K562 (cell line): ENCODE data around the gene GAK. TPM values are rescaled to one million over a fixed set of nuclear protein-coding genes. Genes with fewer than 3 reads are reported as not detected.

Source experiments
- ATAC-seq: fragments of 200-7000 bp; cut with Tn5 transposase; 3 replicates; pipeline ENCODE4 v1.9.1; 2020; ENCODE audit warnings: moderate library complexity
- BruUV-seq: library from RNA; stranded (reverse); fragments of 400-500 nt; replicated peaks from 2 replicates; lab custom pipeline; 2021; lab: Mats Ljungman, UMichigan
- CTCF ChIA-PET: fragments of 300-600 bp; formaldehyde crosslinking; extraction: SDS; loops from one replicate; lab custom pipeline; 2021; ENCODE audit warnings: low intra/inter-chr PET ratio; lab: Yijun Ruan, JAX
- POLR2A ChIA-PET: fragments of 300-600, 350-650 bp; sonication (Branson Sonifier 250); formaldehyde crosslinking; extraction: SDS; loops from one replicate; lab custom pipeline; 2021; ENCODE audit warnings: antibody characterized with exemption, inconsistent platforms; lab: Yijun Ruan, JAX
- DNase-seq, 4 experiments: peaks; one replicate each; pipeline versions ENCODE4 v3.0.0 to v3.0.0-alpha.2; 2011 to 2018; ENCODE audit warnings: low spot score in 3 of 4, mixed read lengths in 3 of 4; ENCODE audit errors: extremely low read depth in 1 of 4
- FAIRE-seq: peaks from 2 replicates; lab custom pipeline; 2011; peaks lifted over from hg19 to GRCh38; lab: Jason Lieb, UNC
- H2AFZ ChIP-seq: 2 replicates; pipeline ENCODE4 v1.6.0; 2011; ENCODE audit warnings: low read depth, low read length, control low read depth, inconsistent platforms
- H3K27ac ChIP-seq: fragments of 200-600 bp; 3 replicates; pipeline ENCODE4 v1.8.0; 2011; ENCODE audit warnings: low read depth, mild to moderate bottlenecking, control low read depth, inconsistent platforms, low read length, moderate library complexity, mixed read lengths; ENCODE audit errors: extremely low read depth
- H3K27me3 ChIP-seq, 2 experiments: fragments of 300-600 bp in 1 of 2; 2 replicates in 1 of 2; 3 replicates in 1 of 2; pipeline versions ENCODE4 v1.6.0 to v1.8.0; 2011; ENCODE audit warnings: inconsistent platforms in 2 of 2, low read length in 2 of 2, mild to moderate bottlenecking in 1 of 2, mixed read lengths in 1 of 2, moderate library complexity in 1 of 2; ENCODE audit not compliant: control insufficient read depth in 2 of 2, insufficient read depth in 2 of 2
- H3K36me3 ChIP-seq: fragments of 300-600 bp; 3 replicates; pipeline ENCODE4 v1.8.0; 2011; ENCODE audit warnings: mild to moderate bottlenecking, low read length, inconsistent platforms; ENCODE audit not compliant: control insufficient read depth, insufficient read depth
- H3K4me1 ChIP-seq, 2 experiments: fragments of 200-600 bp in 1 of 2; replicated peaks in 1 of 2; 2 replicates in 1 of 2; 3 replicates in 1 of 2; pipeline versions ENCODE4 v1.5.1 to v1.8.0; 2011; ENCODE audit warnings: inconsistent platforms in 2 of 2, low read length in 2 of 2, mild to moderate bottlenecking in 1 of 2, mixed read lengths in 1 of 2, moderate library complexity in 1 of 2; ENCODE audit not compliant: control insufficient read depth in 2 of 2, insufficient read depth in 2 of 2
- H3K4me2 ChIP-seq: 2 replicates; pipeline ENCODE4 v1.6.1; 2011; ENCODE audit warnings: low read length, control low read depth, inconsistent platforms, mixed read lengths; ENCODE audit not compliant: insufficient read depth
- H3K4me3 ChIP-seq: fragments of 200-600 bp; sonication (generic), shearing (Covaris generic); 2 replicates; pipeline ENCODE4 v1.5.1; 2016; ENCODE audit warnings: control low read depth, inconsistent platforms
- H3K79me2 ChIP-seq: fragments of 200-600 bp; 3 replicates; pipeline ENCODE4 v1.8.0; 2011; ENCODE audit warnings: low read length, inconsistent platforms; ENCODE audit not compliant: control insufficient read depth, insufficient read depth
- H3K9ac ChIP-seq, 2 experiments: 2 replicates each; pipeline versions ENCODE4 v1.6.0 to v1.6.1; 2011; ENCODE audit warnings: low read depth in 2 of 2, low read length in 2 of 2, control low read depth in 1 of 2, inconsistent platforms in 1 of 2, mild to moderate bottlenecking in 1 of 2, mixed read lengths in 1 of 2; ENCODE audit not compliant: insufficient read depth in 1 of 2
- H3K9me1 ChIP-seq: one replicate; pipeline ENCODE4 v1.6.0; 2011; ENCODE audit warnings: inconsistent platforms, mild to moderate bottlenecking, low read length, moderate library complexity; ENCODE audit not compliant: control insufficient read depth, insufficient read depth
- H3K9me3 ChIP-seq: replicated peaks from 2 replicates; pipeline ENCODE4 v1.5.1; 2011; ENCODE audit warnings: low read depth, low read length, inconsistent platforms; ENCODE audit not compliant: control insufficient read depth, insufficient read depth
- H4K20me1 ChIP-seq: replicated peaks from 2 replicates; pipeline ENCODE4 v1.6.1; 2011; ENCODE audit warnings: low read length, inconsistent platforms, mixed read lengths; ENCODE audit not compliant: control insufficient read depth, insufficient read depth
- KLF1 ChIP-seq: fragments of 450-650 bp; IDR thresholded peaks from 2 replicates; pipeline ENCODE4 v1.6.1; 2016; ENCODE audit warnings: missing genetic modification characterization, missing compliant biosample characterization
- MYNN ChIP-seq, 2 experiments: sonication (generic); formaldehyde crosslinking in 1 of 2; IDR thresholded peaks; 2 replicates each; pipeline versions ENCODE4 v1.5.0 to v1.6.1; 2016 to 2020; ENCODE audit warnings: antibody characterized with exemption in 1 of 2, missing genetic modification reagents in 1 of 2
- TCF7L2 ChIP-seq: fragments of 150-350 bp; IDR thresholded peaks from 2 replicates; pipeline ENCODE4 v1.6.1; 2016; ENCODE audit warnings: low read depth, mild to moderate bottlenecking, low read length, moderate library complexity
- ZBTB5 ChIP-seq: fragments of 450-650 bp; IDR thresholded peaks from 2 replicates; pipeline ENCODE4 v1.6.1; 2017; ENCODE audit warnings: antibody characterized with exemption
- WGBS: fragments of 100-300 bp; shearing (Covaris generic); methylation state at CpG from one replicate; pipeline ENCODE4 v1.1.6; 2016; ENCODE audit warnings: low coverage, mixed read lengths; ENCODE audit not compliant: insufficient coverage; ENCODE audit errors: missing lambda C conversion rate; 5-methylcytosine and 5-hydroxymethylcytosine counted together
- in situ Hi-C: fragments of 300-500 bp; cut with MboI; formaldehyde crosslinking; loops from 4 replicates; pipeline ENCODE4 v1.15.0; 2018; ENCODE audit warnings: inconsistent platforms, mixed read lengths
- intact Hi-C: fragments of 100-400 bp; cut with micrococcal nuclease; formaldehyde crosslinking; loops from 2 replicates; pipeline ENCODE4 v1.14.2; 2022
- polyA plus RNA-seq, 8 experiments: library from polyadenylated mRNA; depleted of rRNA in 4 of 8; stranded (reverse) in 5 of 8; unstranded in 3 of 8; fragments of >200 nt; fragmentation: Nextera tagmentation in 2 of 8; fragmentation: Illumina TruSeq in 1 of 8; extraction: Ambion mirVana in 2 of 8; extraction: Trizol in 1 of 8; gene quantifications; 2 replicates each; pipeline versions ENCODE4 v1.2.1 to v1.2.3, GENCODE V29; 2011 to 2014; ENCODE audit warnings: inconsistent platforms in 1 of 8, missing spikeins in 1 of 8
- total RNA-seq, 7 experiments: library from RNA; depleted of rRNA in 6 of 7; stranded (reverse); fragments of >200 nt in 6 of 7; fragmentation: Illumina TruSeq in 2 of 7; extraction: Trizol in 2 of 7; gene quantifications; 2 replicates each; pipeline versions ENCODE4 v1.2.1 to v1.2.3, GENCODE V29; 2011 to 2021; ENCODE audit warnings: low replicate concordance in 1 of 7

GAK gene
- total and polyA plus RNA-seq, 9 of the 15 experiments (the other 6 are each of a cell fraction or from before 2014, with no cell fraction given): 1.3 to 102 (median 16.2) TPM

- 6% methylated on average over 25 of the region's 29 CpGs for WGBS
- H3K79me2 ChIP-seq: no peaks in the 10 kb centered on the region
- no peak overlapping the region for H3K27ac ChIP-seq
- H3K36me3 ChIP-seq: no peaks in the 10 kb centered on the region
- no peak overlapping the region for H3K4me2 ChIP-seq
- no peaks in the 10 kb centered on the region for H3K9me1 ChIP-seq
- TF ChIP-seq MYNN (IDR thresholded peaks at IDR 0.05) (no peak), MYNN (CRISPR knock-in tag; IDR thresholded peaks at IDR 0.05) (no peak), ZBTB5 (no peak), TCF7L2 (no peak), KLF1 (no peak)
- DNase-seq (no peak), FAIRE-seq (no peak), ATAC-seq (no peak)
- no peak overlapping the region for H3K4me3 ChIP-seq
- BruUV-seq: no TSS peak
- ChIA-PET POLR2A (no interaction called here), CTCF (no interaction called here)
- H4K20me1 ChIP-seq: no peaks in the 10 kb centered on the region
- H3K9me3 ChIP-seq: peaks cover 4% of the 10 kb centered on the region; the same call in 1 of the 2 replicates
- in situ Hi-C loops (no loop called here), intact Hi-C loops (no loop called here)
- no peak overlapping the region for H3K9ac ChIP-seq
- peaks cover 0 to 38% of the 10 kb centered on the region in 2 experiments; a peak in 2 of 5 replicates for H3K4me1 ChIP-seq
- H2AFZ ChIP-seq: no peak overlapping the region
- peaks cover 15 to 39% of the 10 kb centered on the region in 2 experiments; a peak in 4 of 5 replicates for H3K27me3 ChIP-seq
Measured at GRCh38 chr4:834368-835147, 97.6 kb downstream of the GAK start.
